ENCODE results near the gene S100A14.
"Not testable (repeated sequence)": the region's sequence is repeated elsewhere in the genome, so short reads cannot be mapped to it uniquely, and the experiment has no call there.

The S100A14 gene

DNA sequence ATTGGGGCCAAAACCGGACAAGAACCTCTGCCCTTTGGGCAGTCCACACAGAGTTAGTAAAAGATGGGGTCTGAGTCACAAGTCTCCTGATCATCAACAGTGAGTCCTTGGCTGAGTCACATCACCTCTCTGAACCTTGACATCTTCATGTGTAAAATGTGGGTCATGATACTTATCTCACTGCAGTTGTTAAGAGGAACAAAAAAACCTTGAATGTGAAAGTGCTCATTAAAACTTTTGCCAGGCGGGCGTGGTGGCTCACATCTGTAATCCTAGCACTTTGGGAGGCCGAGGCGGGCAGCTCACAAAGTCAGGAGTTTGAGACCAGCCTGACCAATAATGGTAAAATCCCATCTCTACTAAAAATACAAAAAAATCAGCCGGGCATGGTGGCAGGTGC lies 18.9 kb downstream of the S100A14 start:
- no peaks in the 10 kb centered on the region for H3K36me3 ChIP-seq
- H3K27me3 ChIP-seq = peaks cover 27% of the 10 kb centered on the region
- TF ChIP-seq CTCF (IDR thresholded peaks at IDR 0.05) = no peak
- no peak overlapping the region for H3K27ac ChIP-seq
- H3K9me3 ChIP-seq = no peaks in the 10 kb centered on the region
- H3K4me1 ChIP-seq (ENCODE audit: control insufficient read depth in 1 of 2, insufficient read depth in 1 of 2, low read depth in 1 of 2, low read length in 1 of 2) = peaks cover 2 to 12% of the 10 kb centered on the region in 2 experiments
- H3K4me3 ChIP-seq (ENCODE audit: low read depth in 1 of 2, low read length in 1 of 2) = no peak overlapping the region

GRCh38 chr1:153592748-153593147 lies 23.4 kb downstream of the S100A14 start:
- Histone ChIP-seq H3K27ac (no peak overlapping the region), H3K27me3 (no peaks in the 10 kb centered on the region), H3K9me3 (no peaks in the 10 kb centered on the region), H3K36me3 (no peaks in the 10 kb centered on the region), H3K4me1 (ENCODE audit: control insufficient read depth in 1 of 2, insufficient read depth in 1 of 2, low read depth in 1 of 2, low read length in 1 of 2) (no peaks in the 10 kb centered on the region), H3K4me3 (ENCODE audit: low read depth in 1 of 2, low read length in 1 of 2) (no peak overlapping the region)
- no peak for TF ChIP-seq CTCF (IDR thresholded peaks at IDR 0.05)

- Histone ChIP-seq H3K4me1 (ENCODE audit: control insufficient read depth in 1 of 2, insufficient read depth in 1 of 2, low read depth in 1 of 2, low read length in 1 of 2) (no peaks in the 10 kb centered on the region), H3K27ac (no peak overlapping the region), H3K9me3 (no peaks in the 10 kb centered on the region), H3K27me3 (peaks cover 14% of the 10 kb centered on the region), H3K36me3 (no peaks in the 10 kb centered on the region), H3K4me3 (ENCODE audit: low read depth in 1 of 2, low read length in 1 of 2) (no peak overlapping the region)
- TF ChIP-seq CTCF (IDR thresholded peaks at IDR 0.05) = no peak
Measured at GRCh38 chr1:153588482-153588881, 27.6 kb downstream of the S100A14 start.

DNA sequence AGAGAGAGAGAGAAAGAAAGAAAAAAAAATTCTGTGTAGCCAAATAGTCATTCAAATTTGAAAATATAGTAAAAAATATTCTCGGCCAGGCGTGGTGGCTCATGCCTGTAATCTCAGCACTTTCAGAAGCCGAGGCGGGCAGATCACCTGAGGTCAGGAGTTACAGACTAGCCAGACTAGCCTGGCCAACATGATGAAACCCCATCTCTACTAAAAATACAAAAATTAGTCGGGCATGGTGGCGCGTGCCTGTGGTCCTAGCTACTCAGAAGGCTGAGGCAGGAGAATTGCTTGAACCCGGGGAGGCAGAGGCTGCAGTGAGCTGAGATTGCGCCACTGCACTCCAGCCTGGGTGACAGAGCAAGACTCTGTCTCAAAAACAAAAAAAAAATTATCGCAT lies 28.1 kb downstream of the S100A14 start:
- not testable (repeated sequence) for H3K4me1 ChIP-seq (ENCODE audit: control insufficient read depth in 1 of 2, insufficient read depth in 1 of 2, low read depth in 1 of 2, low read length in 1 of 2); H3K27ac ChIP-seq; H3K9me3 ChIP-seq; H3K36me3 ChIP-seq; H3K4me3 ChIP-seq (ENCODE audit: low read depth in 1 of 2, low read length in 1 of 2)
- peaks cover 14% of the 10 kb centered on the region for H3K27me3 ChIP-seq

DNA sequence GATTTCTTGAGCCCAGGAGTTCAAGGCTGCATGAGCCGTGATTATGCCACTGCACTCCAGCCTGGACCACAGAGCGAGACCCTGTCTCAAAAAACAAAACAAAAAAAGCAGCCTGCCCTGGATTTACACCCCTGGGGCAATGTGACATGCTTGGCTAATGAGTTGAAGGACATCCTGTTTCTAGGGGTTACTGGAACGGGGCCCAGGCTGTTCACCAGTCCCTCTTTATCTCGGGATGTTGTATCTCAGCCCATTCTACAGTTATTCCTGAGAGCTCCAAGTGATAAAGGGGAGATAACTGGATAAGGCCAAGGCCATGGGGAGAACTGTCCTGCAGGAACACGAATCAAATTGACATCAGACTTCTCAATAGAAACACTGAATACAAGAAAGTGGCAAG lies 28.8 kb downstream of the S100A14 start:
- Histone ChIP-seq H3K9me3 (no peaks in the 10 kb centered on the region), H3K4me3 (ENCODE audit: low read depth in 1 of 2, low read length in 1 of 2) (no peak overlapping the region), H3K4me1 (ENCODE audit: control insufficient read depth in 1 of 2, insufficient read depth in 1 of 2, low read depth in 1 of 2, low read length in 1 of 2) (no peaks in the 10 kb centered on the region), H3K27me3 (peaks cover 14% of the 10 kb centered on the region), H3K27ac (no peak overlapping the region), H3K36me3 (no peaks in the 10 kb centered on the region)
- TF ChIP-seq CTCF (IDR thresholded peaks at IDR 0.05) = no peak

DNA sequence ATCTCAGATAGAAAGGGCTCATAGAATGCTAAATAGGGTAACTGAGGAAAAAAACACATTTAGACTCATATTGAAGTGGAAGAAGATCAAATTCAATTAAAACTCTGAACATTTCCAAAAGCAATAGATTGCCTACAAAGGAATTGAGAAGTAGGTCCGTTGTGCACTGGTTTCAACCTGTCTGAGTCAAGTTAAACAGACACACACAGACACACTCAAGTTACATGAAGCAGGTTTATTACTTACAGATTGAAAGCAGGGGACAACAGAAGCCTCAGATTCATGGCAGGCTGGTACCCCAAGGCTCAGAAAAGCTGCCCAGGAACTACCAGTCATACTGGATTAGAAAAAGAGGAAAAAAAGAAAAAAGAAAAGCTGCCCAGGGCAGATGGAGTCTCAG lies 29.8 kb downstream of the S100A14 start:
- Histone ChIP-seq H3K4me3 (ENCODE audit: low read depth in 1 of 2, low read length in 1 of 2) (no peak overlapping the region), H3K36me3 (no peaks in the 10 kb centered on the region), H3K9me3 (no peaks in the 10 kb centered on the region), H3K4me1 (ENCODE audit: control insufficient read depth in 1 of 2, insufficient read depth in 1 of 2, low read depth in 1 of 2, low read length in 1 of 2) (no peaks in the 10 kb centered on the region), H3K27ac (no peak overlapping the region), H3K27me3 (peaks cover 14% of the 10 kb centered on the region)
- no peak for TF ChIP-seq CTCF (IDR thresholded peaks at IDR 0.05)

Measured in neutrophil (primary cell).